Endothelial cell of umbilical vein (primary cell): ENCODE data around the gene ENO4. TPM values are rescaled to one million over a fixed set of nuclear protein-coding genes. Genes with fewer than 3 reads are reported as not detected.
A peak's percentile ranks its signal among the peaks of the same experiment; 100 is the strongest.

Source experiments
- BruUV-seq: library from RNA; stranded (reverse); fragments of 400-500 nt; replicated peaks from 2 replicates; lab custom pipeline; 2021; lab: Mats Ljungman, UMichigan
- CTCF ChIA-PET: fragments of 300-600, 350-600 bp; sonication (Branson Sonifier 250); formaldehyde crosslinking; loops from one replicate; lab custom pipeline; 2021; ENCODE audit warnings: antibody characterized with exemption, inconsistent platforms; lab: Charles Lee
- POLR2A ChIA-PET: fragments of 300-600, 350-600 bp; sonication (Branson Sonifier 250); formaldehyde crosslinking; loops from one replicate; lab custom pipeline; 2021; ENCODE audit warnings: antibody characterized with exemption, inconsistent platforms; lab: Charles Lee
- DNase-seq: peaks from one replicate; pipeline ENCODE4 v3.0.0-alpha.2; 2011; ENCODE audit warnings: low read depth, low spot score
- FAIRE-seq: peaks from 2 replicates; lab custom pipeline; 2011; peaks lifted over from hg19 to GRCh38; lab: Jason Lieb, UNC
- H2AFZ ChIP-seq: 2 replicates; pipeline ENCODE4 v1.6.0; 2012; ENCODE audit warnings: low read depth, low read length, control low read depth, inconsistent platforms
- H3K27ac ChIP-seq: 2 replicates; pipeline ENCODE4 v1.5.1; 2011; ENCODE audit warnings: low read depth, mild to moderate bottlenecking, control low read depth, low read length, moderate library complexity; ENCODE audit not compliant: insufficient read depth
- H3K27me3 ChIP-seq, 2 experiments: 2 replicates each; pipeline versions ENCODE4 v1.6.0 to v1.6.1; 2011; ENCODE audit warnings: low read length in 2 of 2, mixed read lengths in 1 of 2; ENCODE audit not compliant: control insufficient read depth in 2 of 2, insufficient read depth in 2 of 2
- H3K36me3 ChIP-seq, 2 experiments: 2 replicates in 1 of 2; 3 replicates in 1 of 2; pipeline ENCODE4 v1.5.1; 2011; ENCODE audit warnings: low read length in 2 of 2, mild to moderate bottlenecking in 1 of 2, moderate library complexity in 1 of 2; ENCODE audit not compliant: control insufficient read depth in 2 of 2, insufficient read depth in 2 of 2; ENCODE audit errors: extremely low read depth in 1 of 2
- H3K4me1 ChIP-seq: 3 replicates; pipeline ENCODE4 v1.5.1; 2011; ENCODE audit warnings: mild to moderate bottlenecking, low read length; ENCODE audit not compliant: control insufficient read depth, insufficient read depth; ENCODE audit errors: extremely low read depth
- H3K4me2 ChIP-seq: 2 replicates; pipeline ENCODE4 v1.6.1; 2011; ENCODE audit warnings: low read length, control low read depth, mixed read lengths; ENCODE audit not compliant: insufficient read depth
- H3K4me3 ChIP-seq, 3 experiments: fragments of 200-600 bp in 1 of 3; sonication (generic), shearing (Covaris generic) in 1 of 3; replicated peaks in 1 of 3; 2 replicates each; pipeline ENCODE4 v1.5.1; 2011 to 2016; ENCODE audit warnings: control low read depth in 3 of 3, low read length in 3 of 3, mild to moderate bottlenecking in 2 of 3, inconsistent platforms in 1 of 3, low read depth in 1 of 3, moderate library complexity in 1 of 3; ENCODE audit not compliant: insufficient read depth in 1 of 3
- H3K79me2 ChIP-seq: 2 replicates; pipeline ENCODE4 v1.6.0; 2012; ENCODE audit warnings: low read length, inconsistent platforms; ENCODE audit not compliant: control insufficient read depth, insufficient read depth
- H3K9ac ChIP-seq: replicated peaks from 2 replicates; pipeline ENCODE3; 2011; ENCODE audit warnings: low read length, control low read depth; ENCODE audit not compliant: insufficient read depth; ENCODE audit errors: extremely low read depth
- H3K9me1 ChIP-seq: replicated peaks from 3 replicates; pipeline ENCODE4 v1.6.0; 2011; ENCODE audit warnings: mild to moderate bottlenecking, low read length; ENCODE audit not compliant: control insufficient read depth, insufficient read depth; ENCODE audit errors: extremely low read depth
- H3K9me3 ChIP-seq: replicated peaks from 2 replicates; pipeline ENCODE4 v1.5.1; 2012; ENCODE audit warnings: low read length, inconsistent platforms; ENCODE audit not compliant: control insufficient read depth, insufficient read depth
- H4K20me1 ChIP-seq: replicated peaks from 2 replicates; pipeline ENCODE3; 2011; ENCODE audit warnings: mild to moderate bottlenecking, low read length; ENCODE audit not compliant: control insufficient read depth, insufficient read depth; ENCODE audit errors: extremely low read depth
- EZH2 ChIP-seq: IDR thresholded peaks from 2 replicates; pipeline ENCODE4 v1.6.1; 2012; ENCODE audit warnings: borderline replicate concordance, low read depth, mild to moderate bottlenecking, moderate library complexity, low read length, inconsistent platforms; ENCODE audit not compliant: severe bottlenecking
- FOS ChIP-seq: IDR thresholded peaks from 2 replicates; pipeline ENCODE4 v1.6.1; 2011; ENCODE audit warnings: mild to moderate bottlenecking, low read length, moderate library complexity, borderline replicate concordance; ENCODE audit not compliant: insufficient read depth
- GATA2 ChIP-seq: IDR thresholded peaks from 2 replicates; pipeline ENCODE4 v1.7.0; 2011; ENCODE audit warnings: low read depth, mild to moderate bottlenecking, moderate library complexity, mixed read lengths, low read length; ENCODE audit not compliant: insufficient read length, insufficient read depth
- JUN ChIP-seq: IDR thresholded peaks from 2 replicates; pipeline ENCODE4 v1.6.1; 2011; ENCODE audit warnings: borderline replicate concordance, low read depth; ENCODE audit not compliant: insufficient read length, insufficient read depth
- MYC ChIP-seq: IDR thresholded peaks from one replicate; pipeline ENCODE4 v1.6.1; 2011; ENCODE audit warnings: mild to moderate bottlenecking, low read depth, low read length
- POLR2A ChIP-seq: IDR thresholded peaks from 2 replicates; pipeline ENCODE4 v1.6.1; 2012; ENCODE audit warnings: low read depth, mild to moderate bottlenecking, control low read depth, low read length
- POLR2AphosphoS5 ChIP-seq: IDR thresholded peaks from 2 replicates; pipeline ENCODE4 v1.6.1; 2012; ENCODE audit warnings: low read depth, mild to moderate bottlenecking, control low read depth, low read length, moderate library complexity; ENCODE audit not compliant: insufficient read depth
- dilution Hi-C: fragments of 300-500 bp; cut with MboI; formaldehyde crosslinking; loops from one replicate; pipeline ENCODE4 v1.15.0; 2019; ENCODE audit warnings: low sequenced_read_pairs; ENCODE audit not compliant: extremely low pct_ligation_motif_present
- intact Hi-C: fragments of 100-400 bp; cut with micrococcal nuclease; formaldehyde crosslinking; loops from one replicate; pipeline ENCODE4 v1.10.0; 2022
- polyA plus RNA-seq, 4 experiments: library from polyadenylated mRNA; depleted of rRNA in 3 of 4; stranded (reverse) in 3 of 4; unstranded in 1 of 4; fragments of >200 nt; gene quantifications; 2 replicates each; pipeline versions ENCODE4 v1.2.1 to v1.2.3, GENCODE V29; 2011 to 2012; ENCODE audit warnings: missing spikeins in 1 of 4
- total RNA-seq: library from RNA; stranded (reverse); gene quantifications from 2 replicates; pipeline ENCODE4 v1.2.3, GENCODE V29; 2021
- TF ChIP-seq, protein P1 (sequence below), 2 donors: IDR thresholded peaks; 1 replicate in 1 of 2; 2 replicates in 1 of 2; pipeline ENCODE4 v1.5.1; 2011; ENCODE audit warnings: low read length in 2 of 2, mild to moderate bottlenecking in 2 of 2, moderate library complexity in 2 of 2, control low read depth in 1 of 2, inconsistent platforms in 1 of 2, low read depth in 1 of 2; ENCODE audit not compliant: insufficient read depth in 1 of 2; ENCODE audit errors: extremely low read depth in 1 of 2
- TF ChIP-seq, protein P2 (sequence below): IDR thresholded peaks from 2 replicates; pipeline ENCODE4 v1.6.1; 2011; ENCODE audit not compliant: insufficient read depth, insufficient read length

Gene ENO4
- total and polyA plus RNA-seq, 2 donors (not counting 3 experiments of a cell fraction or from before 2014, with no cell fraction given) = 0.08 TPM; not detected in 1

DNA sequence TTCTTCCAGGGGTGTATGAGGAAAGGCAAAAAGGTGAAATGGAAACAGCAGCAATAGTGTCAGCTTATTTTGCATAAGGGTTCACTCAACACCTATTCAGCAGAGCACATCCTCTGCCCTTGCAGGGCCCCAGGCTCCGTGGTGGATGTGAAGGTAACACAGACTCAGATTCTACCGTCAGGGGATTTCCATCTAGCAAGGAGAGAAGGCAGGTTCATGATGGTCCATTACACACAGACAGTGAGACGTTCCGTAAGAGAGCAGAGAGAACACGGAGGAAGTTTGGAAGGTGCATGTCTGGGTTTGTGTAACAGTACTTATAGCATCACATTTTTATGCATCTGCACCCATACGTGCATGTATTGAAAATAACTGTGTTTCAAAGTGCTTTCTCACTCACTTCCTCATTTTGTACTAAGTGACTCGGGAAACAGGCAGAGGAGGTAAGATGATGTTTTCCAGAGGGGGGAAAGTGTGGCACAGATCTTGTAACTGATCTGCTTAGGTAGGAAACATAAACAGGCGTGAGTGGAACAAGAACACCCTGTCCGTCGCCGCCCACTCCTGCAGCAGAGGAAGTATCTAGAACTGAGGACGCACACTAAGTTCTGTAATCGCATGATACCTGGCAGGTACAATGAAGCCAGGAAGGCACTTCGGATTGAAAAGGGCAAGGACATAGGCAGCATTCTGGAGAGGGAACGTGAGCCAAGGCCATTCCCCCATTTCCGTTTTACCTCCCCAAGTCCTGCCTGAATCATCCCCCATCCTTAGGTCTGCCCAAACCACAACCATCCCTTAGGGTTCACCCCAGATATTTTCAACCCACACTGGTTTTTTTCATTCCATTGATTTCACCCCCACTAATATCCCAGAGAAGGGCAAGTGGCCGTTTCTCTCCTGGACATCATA lies 1.0 kb upstream of the ENO4 start:
- peak overlapping the region; percentile 18 for H3K4me2 ChIP-seq
- H2AFZ ChIP-seq = peak overlapping the region; percentile 88
- no peaks in the 10 kb centered on the region for H3K79me2 ChIP-seq
- no TSS peak for BruUV-seq
- dilution Hi-C loops (no loop called here), intact Hi-C loops (loop anchor here (2.0 to 5.0 kb wide), 2 partner anchors 41 to 99 kb away; no protein-coding TSS in a partner anchor)
- peaks cover 17 to 20% of the 10 kb centered on the region in 2 experiments for H3K27me3 ChIP-seq
- peak overlapping the region; percentile 25 for H3K9ac ChIP-seq
- ChIA-PET POLR2A (no interaction called here), CTCF (interaction anchor here (0.7 to 1.7 kb wide), 12 partner anchors 8 to 327 kb away, joined by 3 to 8 read pairs (median 4); no protein-coding TSS in a partner anchor)
- no peak for DNase-seq
- no peaks in the 10 kb centered on the region for H4K20me1 ChIP-seq
- H3K9me1 ChIP-seq = no peaks in the 10 kb centered on the region
- no peak for FAIRE-seq
- H3K4me1 ChIP-seq = peaks cover 2% of the 10 kb centered on the region
- no peak overlapping the region for H3K27ac ChIP-seq
- TF ChIP-seq, protein P1, sequence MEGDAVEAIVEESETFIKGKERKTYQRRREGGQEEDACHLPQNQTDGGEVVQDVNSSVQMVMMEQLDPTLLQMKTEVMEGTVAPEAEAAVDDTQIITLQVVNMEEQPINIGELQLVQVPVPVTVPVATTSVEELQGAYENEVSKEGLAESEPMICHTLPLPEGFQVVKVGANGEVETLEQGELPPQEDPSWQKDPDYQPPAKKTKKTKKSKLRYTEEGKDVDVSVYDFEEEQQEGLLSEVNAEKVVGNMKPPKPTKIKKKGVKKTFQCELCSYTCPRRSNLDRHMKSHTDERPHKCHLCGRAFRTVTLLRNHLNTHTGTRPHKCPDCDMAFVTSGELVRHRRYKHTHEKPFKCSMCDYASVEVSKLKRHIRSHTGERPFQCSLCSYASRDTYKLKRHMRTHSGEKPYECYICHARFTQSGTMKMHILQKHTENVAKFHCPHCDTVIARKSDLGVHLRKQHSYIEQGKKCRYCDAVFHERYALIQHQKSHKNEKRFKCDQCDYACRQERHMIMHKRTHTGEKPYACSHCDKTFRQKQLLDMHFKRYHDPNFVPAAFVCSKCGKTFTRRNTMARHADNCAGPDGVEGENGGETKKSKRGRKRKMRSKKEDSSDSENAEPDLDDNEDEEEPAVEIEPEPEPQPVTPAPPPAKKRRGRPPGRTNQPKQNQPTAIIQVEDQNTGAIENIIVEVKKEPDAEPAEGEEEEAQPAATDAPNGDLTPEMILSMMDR (IDR thresholded peaks at IDR 0.05; ENCODE audit: extremely low read depth in 1 of 2, insufficient read depth in 1 of 2, low read depth in 1 of 2, low read length in 2 of 2) = no peak
- TF ChIP-seq JUN (no peak), EZH2 (no peak), GATA2 (no peak), MYC (no peak), POLR2A (no peak), FOS (no peak), POLR2AphosphoS5 (no peak)
- TF ChIP-seq, protein P2, sequence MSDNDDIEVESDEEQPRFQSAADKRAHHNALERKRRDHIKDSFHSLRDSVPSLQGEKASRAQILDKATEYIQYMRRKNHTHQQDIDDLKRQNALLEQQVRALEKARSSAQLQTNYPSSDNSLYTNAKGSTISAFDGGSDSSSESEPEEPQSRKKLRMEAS = no peak
- peak overlapping the region in 2 of 3 experiments; percentile 37 to 64 for H3K4me3 ChIP-seq
- no peaks in the 10 kb centered on the region for H3K36me3 ChIP-seq
- no peaks in the 10 kb centered on the region for H3K9me3 ChIP-seq
